Placental epithelial cell (primary cell): ENCODE results near the gene NEU3. TPM values are rescaled to one million over a fixed set of nuclear protein-coding genes. Genes with fewer than 3 reads are reported as not detected.

Source experiments
- small RNA-seq: library from RNA; depleted of rRNA; stranded (forward); fragments of <200 nt; gene quantifications from one replicate; pipeline ENCODE3, GENCODE V24; 2012
- total RNA-seq: library from RNA; depleted of rRNA; stranded (reverse); fragments of >200 nt; gene quantifications from 2 replicates; pipeline ENCODE4 v1.2.3, GENCODE V29; 2012

NEU3 gene
- 6.3 and 8.0 TPM in 2 replicates for total RNA-seq

GRCh38 chr11:74988541-74989259, at the start of gene NEU3:
Gene NEU3, plus strand, starts transcription at chr11:74988933. Its CDS starts 128 bp downstream, at chr11:74989061.

GRCh38 chr11:74948898-74949752, 39.6 kb upstream of the NEU3 start, which contains the start of the genes SPCS2 and XRRA1:
Gene SPCS2, plus strand, starts transcription at chr11:74949266. Its CDS starts 20 bp downstream, at chr11:74949286.
Gene XRRA1, minus strand, starts transcription at chr11:74949091. Its CDS starts 8,213 bp downstream, at chr11:74940878.

Small RNAs within 50 kb of the gene (small RNA-seq; reads per million reads assigned to genes)
- not detected for gene RNU6-216P

Other genes with a start within 250 kb of the NEU3 start
- gene RNF169, start 240.1 kb upstream of the NEU3 start, total RNA-seq, result 18.8 and 25.7 TPM in 2 replicates
- 13.0 and 23.2 TPM in 2 replicates for gene XRRA1, start 39.8 kb upstream of the NEU3 start, total RNA-seq
- 9.4 and 17.0 TPM in 2 replicates for gene SPCS2, start 39.7 kb upstream of the NEU3 start, total RNA-seq
- not detected in 2 replicates for gene OR2AT4, start 107.9 kb downstream of the NEU3 start, total RNA-seq
- under 0.01 TPM in 1 of 2 replicates, not detected in the other for gene SLCO2B1, start 162.2 kb downstream of the NEU3 start, total RNA-seq